Femur (tissue), 1 donor: ENCODE data around the gene GCNT2.
A peak's percentile ranks its signal among the peaks of the same experiment; 100 is the strongest.
"Not testable (repeated sequence)": the region's sequence is repeated elsewhere in the genome, so short reads cannot be mapped to it uniquely, and the experiment has no call there.

Source experiments
- DNase-seq: peaks from one replicate; pipeline ENCODE4 v3.0.0-alpha.2; 2017

GCNT2 gene

GRCh38 chr6:10521104-10521808, at the start of gene GCNT2:
GCNT2 (plus strand) TSS chr6:10521351; CDS start chr6:10528912, 7,561 bp downstream.
- no peak for DNase-seq

DNA sequence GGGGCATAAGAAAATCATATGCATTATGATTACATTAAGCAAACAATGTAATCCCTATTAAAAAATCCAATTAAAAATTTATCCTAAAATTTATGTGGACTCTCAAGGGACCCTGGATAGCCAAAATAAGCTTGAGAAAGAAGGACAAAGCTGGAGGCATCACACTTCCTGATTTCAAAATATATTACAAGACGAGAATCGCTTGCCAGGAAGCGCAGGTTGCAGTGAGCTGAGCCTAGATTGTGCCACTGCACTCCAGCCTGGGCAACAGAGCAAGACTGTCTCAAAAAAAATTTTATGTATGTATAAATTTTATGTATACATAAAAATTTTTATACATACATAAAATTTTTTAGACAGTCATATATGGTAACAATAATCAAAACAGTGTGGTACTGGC, 48.5 kb upstream of the GCNT2 start:
- no peak for DNase-seq

DNA sequence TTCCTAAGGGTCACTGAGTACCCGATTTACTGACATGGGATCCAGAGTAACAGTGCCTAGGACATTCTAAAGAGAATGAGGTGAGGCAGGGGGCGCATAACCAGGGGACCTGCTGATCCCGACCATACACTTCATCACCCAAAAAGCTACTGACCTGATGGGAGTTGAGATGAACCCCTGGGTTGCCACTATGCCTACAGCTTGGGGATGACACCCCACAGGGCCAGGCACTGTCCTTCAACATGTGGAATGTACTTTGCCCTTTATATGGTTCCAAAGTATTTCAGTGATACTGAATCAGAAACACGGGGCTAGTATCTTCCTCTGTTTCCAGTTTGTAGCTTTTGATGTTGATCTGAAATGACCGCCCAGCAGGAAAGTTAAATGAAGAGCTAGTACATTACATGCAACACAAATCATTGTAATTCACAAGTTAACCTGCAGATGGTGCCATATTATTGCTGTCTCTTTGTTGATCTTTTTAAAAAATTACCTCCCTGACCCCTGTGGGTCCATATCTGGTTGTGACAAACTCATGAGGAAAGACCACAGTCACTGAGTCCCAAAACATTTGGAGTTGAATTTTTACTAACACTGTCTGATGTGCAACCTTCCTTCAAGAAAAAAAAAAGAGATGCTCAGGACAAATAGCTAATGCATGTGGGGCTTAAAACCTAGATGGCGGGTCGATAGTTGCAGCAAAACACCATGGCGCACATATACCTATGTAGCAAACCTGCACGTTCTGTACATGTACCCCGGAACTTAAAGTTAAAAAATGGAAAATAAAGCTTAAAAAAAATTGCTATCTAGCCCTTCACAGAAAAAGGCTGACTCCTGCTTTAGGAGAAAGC, 42.7 kb upstream of the GCNT2 start:
- DNase-seq: no peak

GRCh38 chr6:10479939-10480700, 41.0 kb upstream of the GCNT2 start:
- DNase-seq: no peak

GRCh38 chr6:10481101-10481500, 40.0 kb upstream of the GCNT2 start:
- no peak for DNase-seq

DNA sequence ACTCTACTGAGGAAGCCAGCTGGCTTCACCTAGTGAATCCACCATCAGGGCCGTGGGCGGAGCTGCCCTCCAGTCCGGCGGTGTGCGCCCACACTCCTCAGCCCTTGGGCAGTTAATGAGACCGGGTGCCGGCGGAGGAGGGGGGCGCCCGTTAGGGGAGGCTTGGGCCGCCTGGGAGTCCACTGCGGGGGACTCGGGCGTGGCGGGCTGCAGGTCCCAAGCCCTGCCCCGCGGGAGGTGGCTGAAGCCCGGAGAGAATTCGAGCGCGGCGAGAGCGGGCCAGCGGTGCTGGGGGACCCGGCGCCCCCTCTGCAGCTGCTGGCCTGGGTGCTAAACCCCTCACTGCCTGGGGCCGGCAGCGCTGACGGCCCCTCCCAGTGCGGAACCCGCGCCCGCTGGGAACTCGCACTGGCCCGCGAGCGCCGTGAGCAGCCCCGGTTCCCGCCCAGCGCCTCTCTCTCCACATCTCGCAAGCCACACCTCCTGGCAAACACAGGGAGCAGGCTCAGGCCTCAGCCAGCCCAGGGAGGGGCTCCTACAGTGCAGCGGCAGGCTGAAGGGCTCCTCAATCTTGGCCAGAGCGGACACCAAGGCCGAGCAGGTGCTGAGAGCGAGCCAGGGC, 38.4 kb upstream of the GCNT2 start:
- no peak for DNase-seq

DNA sequence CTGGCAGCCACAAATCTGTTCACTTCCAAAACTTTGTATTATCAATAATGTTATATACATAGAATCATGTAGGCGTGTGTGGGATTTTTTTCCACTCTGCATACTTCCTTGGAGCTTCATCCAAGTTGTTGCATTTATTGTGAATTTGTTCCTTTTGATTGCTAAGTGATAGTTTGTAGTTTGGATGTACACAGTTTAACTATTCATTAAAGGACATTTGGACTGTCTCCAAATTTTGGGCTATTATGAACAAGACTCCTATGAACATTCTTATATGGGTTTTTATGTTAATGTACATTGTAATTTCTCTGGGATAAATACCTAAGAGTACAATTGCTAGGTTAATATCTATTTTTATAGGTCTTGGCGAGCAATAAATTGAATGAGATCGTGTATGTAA, 36.2 kb upstream of the GCNT2 start:
- DNase-seq: no peak

DNA sequence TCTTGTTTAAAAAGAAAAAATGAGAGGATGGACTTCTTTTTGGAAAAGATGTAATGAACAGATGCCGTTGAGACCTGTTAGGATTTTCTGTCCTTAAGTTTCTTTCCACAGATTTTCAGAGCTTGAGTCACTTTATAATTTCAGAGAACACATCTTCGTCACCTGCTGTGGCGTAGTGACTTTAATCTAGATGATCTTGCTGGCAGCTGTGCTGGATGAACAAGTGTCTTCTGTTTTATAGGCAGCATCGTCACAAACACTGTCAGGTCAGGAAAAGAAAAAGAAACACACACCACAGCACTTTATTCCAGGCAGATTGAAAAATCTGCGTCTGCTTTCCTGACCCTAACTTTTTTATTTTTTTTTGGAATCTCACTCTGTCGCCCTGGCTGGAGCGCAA, 35.7 kb upstream of the GCNT2 start:
- DNase-seq: no peak

DNA sequence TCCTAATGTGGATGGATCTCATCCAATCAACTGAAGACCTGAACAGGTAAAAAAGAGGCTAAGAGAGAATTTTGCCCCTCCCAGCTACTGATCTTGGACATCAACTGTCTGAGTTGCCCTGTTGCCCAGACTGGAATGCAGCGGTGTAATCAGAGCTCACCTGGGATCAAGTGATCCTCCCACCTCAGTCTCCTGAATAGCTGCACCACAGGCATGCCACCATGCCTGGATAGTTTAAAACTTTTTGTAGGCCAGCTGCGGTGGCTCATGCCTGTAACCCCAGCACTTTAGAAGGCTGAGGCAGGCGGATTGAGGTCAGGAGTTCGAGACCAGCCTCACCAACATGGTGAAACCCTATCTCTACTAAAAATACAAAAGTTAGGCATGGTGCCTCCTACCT, 34.9 kb upstream of the GCNT2 start:
- DNase-seq: no peak

- DNase-seq: not testable (repeated sequence)
Observed at GRCh38 chr6:10486944-10487588, 34.1 kb upstream of the GCNT2 start.

DNA sequence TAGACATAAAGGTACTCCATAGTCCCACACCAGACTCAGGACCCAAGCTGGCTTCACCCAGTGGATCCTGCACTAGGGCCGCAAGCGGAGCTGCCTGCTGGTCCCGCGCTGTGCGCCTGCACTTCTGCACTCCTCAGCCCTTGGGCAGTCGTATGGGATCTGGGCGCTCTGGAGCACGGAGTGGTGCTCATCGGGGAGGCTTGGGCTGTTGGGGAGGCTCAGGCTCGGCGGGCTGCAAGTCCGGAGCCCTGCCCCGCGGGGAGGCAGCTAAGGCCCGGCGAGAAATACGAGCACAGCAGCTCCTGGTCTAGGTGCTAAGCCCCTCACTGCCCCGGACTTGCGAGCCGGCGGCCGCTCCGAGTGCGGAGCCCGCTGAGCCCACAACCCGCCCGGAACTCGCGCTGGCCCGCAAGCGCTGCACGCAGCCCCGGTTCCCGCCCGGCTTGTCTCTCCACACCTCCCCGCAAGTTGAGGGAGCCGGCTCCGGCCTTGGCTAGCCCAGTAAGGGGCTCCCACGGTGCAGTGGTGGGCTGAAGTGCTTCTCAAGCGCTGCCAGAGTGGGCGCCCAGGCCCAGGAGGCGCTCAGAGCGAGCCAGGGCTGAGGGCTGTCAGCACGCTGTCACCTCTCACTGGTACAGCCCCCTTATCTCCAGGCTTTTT, 33.4 kb upstream of the GCNT2 start:
- DNase-seq: no peak

DNA sequence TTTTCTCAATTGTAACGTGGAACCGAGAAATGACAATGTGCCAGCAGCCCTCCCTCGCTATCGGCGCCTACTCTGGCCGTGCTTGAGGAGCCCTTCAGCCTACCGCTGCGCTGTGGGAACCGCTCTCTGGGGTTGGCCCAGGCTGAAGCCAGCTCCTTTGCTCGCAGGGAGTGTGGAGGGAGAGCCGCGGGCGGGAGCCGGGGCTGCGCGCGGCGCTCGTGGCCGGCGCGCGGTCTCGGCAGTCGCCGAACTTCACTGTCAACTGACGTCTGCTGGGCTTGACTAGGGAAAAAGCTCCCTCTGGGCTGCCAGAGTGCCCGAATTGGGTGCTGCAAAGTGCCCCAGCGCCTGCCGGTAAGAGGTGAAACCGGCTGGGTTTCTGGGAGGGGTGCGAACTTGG, 29.7 kb upstream of the GCNT2 start:
- DNase-seq: no peak

DNA sequence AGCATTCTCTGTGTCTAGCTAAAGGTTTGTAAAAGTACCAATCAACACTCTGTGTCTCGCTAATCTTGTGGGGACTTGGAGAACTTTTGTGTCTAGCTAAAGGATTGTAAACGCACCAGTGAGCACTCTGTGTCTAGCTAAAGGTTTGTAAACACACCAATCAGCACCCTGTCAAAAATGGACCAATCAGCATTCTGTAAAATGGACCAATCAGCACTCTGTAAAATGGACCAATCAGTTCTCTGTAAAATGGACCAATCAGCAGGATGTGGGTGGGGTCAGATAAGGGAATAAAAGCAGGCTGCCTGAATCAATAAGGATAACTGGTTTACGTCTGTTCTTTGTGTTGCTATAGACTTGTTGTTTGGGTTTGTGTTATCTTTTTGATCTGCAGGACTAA, 29.2 kb upstream of the GCNT2 start:
- not testable (repeated sequence) for DNase-seq

DNA sequence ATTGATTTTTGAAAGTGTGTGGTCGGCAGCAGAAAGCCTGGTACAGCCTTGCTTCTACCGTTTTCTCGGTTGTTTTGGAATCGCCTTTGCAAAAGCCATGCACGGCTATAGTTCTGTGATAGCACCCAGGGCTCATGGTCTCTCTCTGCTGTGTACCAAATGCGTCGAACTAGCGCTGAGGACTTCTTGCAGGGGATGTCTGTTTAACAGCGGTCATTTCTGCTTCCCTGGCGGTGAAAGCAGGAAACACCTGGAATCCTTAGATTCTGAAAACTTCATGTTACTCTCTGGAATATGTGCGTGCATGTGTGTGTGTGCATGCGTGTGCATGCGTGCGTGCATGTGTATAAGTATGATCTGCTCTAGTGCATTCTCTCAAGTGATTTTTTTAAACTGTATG, 26.1 kb upstream of the GCNT2 start:
- DNase-seq: no peak

GRCh38 chr6:10505529-10505928, 15.6 kb upstream of the GCNT2 start:
- no peak for DNase-seq

DNA sequence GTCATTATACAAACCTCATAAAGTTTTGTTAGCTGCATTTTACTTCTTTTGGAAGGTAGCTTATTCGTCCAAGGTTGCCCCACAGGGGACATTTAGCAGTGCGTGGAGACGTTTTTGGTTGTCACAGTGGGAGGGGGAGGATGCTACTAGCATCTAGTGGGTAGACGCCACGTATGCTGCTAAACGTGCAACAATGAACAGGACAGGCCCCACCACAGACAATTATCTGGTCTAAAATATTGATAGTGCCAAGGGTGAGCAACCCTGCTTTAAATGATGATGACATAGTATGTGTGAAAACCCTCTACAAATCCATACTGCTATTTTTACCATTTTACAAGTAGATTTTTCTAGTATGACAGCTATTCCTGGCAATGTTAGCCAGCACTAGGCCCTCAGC, 13.9 kb upstream of the GCNT2 start:
- DNase-seq: no peak

- DNase-seq: no peak
Observed at GRCh38 chr6:10507715-10508114, 13.4 kb upstream of the GCNT2 start.

- peak; percentile 50 for DNase-seq
Observed at GRCh38 chr6:10510592-10511367, 10.4 kb upstream of the GCNT2 start.

GRCh38 chr6:10511477-10511876, 9.7 kb upstream of the GCNT2 start:
- no peak for DNase-seq

DNA sequence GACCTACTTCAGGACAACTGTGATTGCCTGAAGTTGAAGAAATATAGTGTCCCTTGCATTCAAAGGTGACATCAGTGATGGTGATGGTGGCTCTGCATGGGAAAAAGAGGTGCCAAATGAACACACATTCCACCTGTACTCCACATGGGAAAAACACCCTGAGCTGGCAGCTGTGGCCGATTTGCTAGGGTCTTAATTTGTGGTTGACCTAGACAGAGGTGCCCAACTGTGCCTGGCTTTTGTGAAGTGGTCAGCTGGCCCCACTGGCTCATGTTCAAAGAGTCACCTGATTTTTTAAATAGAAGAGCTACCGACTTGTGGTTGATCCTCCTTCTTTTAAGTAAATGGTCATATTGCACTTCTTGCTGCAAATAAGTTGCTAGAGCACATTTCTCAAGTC, 7.6 kb upstream of the GCNT2 start:
- no peak for DNase-seq
